Sigmoid colon (tissue), 7 donors: ENCODE measurements around the gene TMEM209. TPM values are rescaled to one million over a fixed set of nuclear protein-coding genes. Genes with fewer than 3 reads are reported as not detected.
"Not testable (repeated sequence)": the region's sequence is repeated elsewhere in the genome, so short reads cannot be mapped to it uniquely, and the experiment has no call there.

Source experiments
- DNase-seq: peaks from one replicate; pipeline ENCODE4 v3.0.0-alpha.2; 2019
- H3K27ac ChIP-seq, 4 donors: fragments of 200-600 bp; sonication (generic); one replicate each; pipeline ENCODE4 v1.5.1; 2016 to 2019; ENCODE audit warnings: mild to moderate bottlenecking in 1 of 4
- H3K27me3 ChIP-seq, 3 donors: fragments of 200-600 bp; sonication (generic); one replicate each; pipeline ENCODE4 v1.5.1; 2019; ENCODE audit warnings: mild to moderate bottlenecking in 1 of 3
- H3K36me3 ChIP-seq, 4 donors: fragments of 200-600 bp; sonication (generic); one replicate each; pipeline ENCODE4 v1.5.1; 2016 to 2019
- H3K4me1 ChIP-seq, 4 donors: fragments of 200-600 bp; sonication (generic); one replicate each; pipeline ENCODE4 v1.5.1; 2017 to 2019
- H3K4me3 ChIP-seq, 4 donors: fragments of 200-600 bp; sonication (generic); one replicate each; pipeline ENCODE4 v1.5.1; 2017 to 2019; ENCODE audit warnings: mild to moderate bottlenecking in 2 of 4, moderate library complexity in 1 of 4
- H3K9me3 ChIP-seq, 4 donors: fragments of 200-600 bp in 3 of 4; sonication (generic) in 3 of 4; one replicate each; pipeline versions ENCODE4 v1.5.1 to v1.6.1; 2013 to 2019
- EP300 ChIP-seq, 4 donors: sonication (generic); formaldehyde crosslinking; IDR thresholded peaks; one replicate each; pipeline ENCODE4 v1.6.1; 2017; ENCODE audit warnings: antibody characterized with exemption in 4 of 4
- POLR2A ChIP-seq, 2 donors: fragments of 450-650 bp; IDR thresholded peaks; one replicate each; pipeline ENCODE4 v1.6.1; 2016; ENCODE audit warnings: antibody characterized with exemption in 2 of 2, mild to moderate bottlenecking in 2 of 2, moderate library complexity in 2 of 2
- POLR2AphosphoS5 ChIP-seq, 4 donors: sonication (generic); formaldehyde crosslinking; IDR thresholded peaks; one replicate each; pipeline ENCODE4 v1.6.1; 2017; ENCODE audit warnings: antibody characterized with exemption in 4 of 4
- WGBS, 2 donors: extraction: QIAGEN DNeasy Blood & Tissue Kit; methylation state at CpG; one replicate each; pipeline ENCODE4 v1.1.7; 2013; 5-methylcytosine and 5-hydroxymethylcytosine counted together
- intact Hi-C: fragments of 100-400 bp; cut with DNase I; formaldehyde crosslinking; loops from one replicate; pipeline ENCODE4 v1.15.1; 2023
- polyA plus RNA-seq, 3 donors: library from polyadenylated mRNA; stranded (reverse); fragments of 200-250 nt; gene quantifications; one replicate each; pipeline ENCODE4 v1.2.3, GENCODE V29; 2013
- total RNA-seq, 4 donors: library from RNA; depleted of rRNA; stranded (reverse); fragments of >200 nt; gene quantifications; one replicate each; pipeline ENCODE4 v1.1.0, GENCODE V29; 2016
- TF ChIP-seq, protein P1 (sequence below), 4 experiments: fragments of 450-650 bp in 3 of 4; fragments of 200-600 bp in 1 of 4; IDR thresholded peaks; one replicate each; pipeline ENCODE4 v1.5.1; 2016 to 2019; ENCODE audit warnings: antibody characterized with exemption in 4 of 4, mild to moderate bottlenecking in 3 of 4, moderate library complexity in 2 of 4
- donor health status: healthy with polysubstance abuse.
- donor health status: Bipolar disorder and iron deficiency.
- donor health status: healthy.

Gene TMEM209
- total and polyA plus RNA-seq, 7 donors, result 3.0 to 9.9 (median 8.7) TPM

DNA sequence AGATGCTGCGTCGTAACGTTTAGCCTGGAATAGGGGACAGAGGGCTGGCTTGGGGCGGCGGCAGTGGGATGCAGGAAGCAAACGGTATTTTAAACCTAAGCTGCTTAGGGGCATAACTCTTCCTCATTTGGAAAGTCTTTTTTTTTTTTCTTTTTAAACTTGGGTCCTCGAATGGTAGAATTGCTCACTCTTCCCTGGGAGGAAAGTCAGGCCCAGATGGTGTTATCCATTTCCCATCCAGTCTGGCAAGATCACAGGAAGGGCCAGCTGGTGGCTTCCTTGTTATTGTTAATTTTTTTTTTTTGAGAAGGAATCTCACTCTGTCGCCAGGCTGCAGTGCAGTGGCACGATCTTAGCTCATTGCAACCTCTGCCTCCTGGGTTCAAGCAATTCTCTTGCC is 56.6 kb downstream of the TMEM209 start:
- TF ChIP-seq POLR2A (IDR thresholded peaks at IDR 0.05) (no peak), EP300 (IDR thresholded peaks at IDR 0.05) (no peak), POLR2AphosphoS5 (IDR thresholded peaks at IDR 0.05) (no peak)
- TF ChIP-seq, protein P1, sequence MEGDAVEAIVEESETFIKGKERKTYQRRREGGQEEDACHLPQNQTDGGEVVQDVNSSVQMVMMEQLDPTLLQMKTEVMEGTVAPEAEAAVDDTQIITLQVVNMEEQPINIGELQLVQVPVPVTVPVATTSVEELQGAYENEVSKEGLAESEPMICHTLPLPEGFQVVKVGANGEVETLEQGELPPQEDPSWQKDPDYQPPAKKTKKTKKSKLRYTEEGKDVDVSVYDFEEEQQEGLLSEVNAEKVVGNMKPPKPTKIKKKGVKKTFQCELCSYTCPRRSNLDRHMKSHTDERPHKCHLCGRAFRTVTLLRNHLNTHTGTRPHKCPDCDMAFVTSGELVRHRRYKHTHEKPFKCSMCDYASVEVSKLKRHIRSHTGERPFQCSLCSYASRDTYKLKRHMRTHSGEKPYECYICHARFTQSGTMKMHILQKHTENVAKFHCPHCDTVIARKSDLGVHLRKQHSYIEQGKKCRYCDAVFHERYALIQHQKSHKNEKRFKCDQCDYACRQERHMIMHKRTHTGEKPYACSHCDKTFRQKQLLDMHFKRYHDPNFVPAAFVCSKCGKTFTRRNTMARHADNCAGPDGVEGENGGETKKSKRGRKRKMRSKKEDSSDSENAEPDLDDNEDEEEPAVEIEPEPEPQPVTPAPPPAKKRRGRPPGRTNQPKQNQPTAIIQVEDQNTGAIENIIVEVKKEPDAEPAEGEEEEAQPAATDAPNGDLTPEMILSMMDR (IDR thresholded peaks at IDR 0.05), result no peak
- Histone ChIP-seq H3K36me3 (no peaks in the 10 kb centered on the region), H3K4me1 (peaks cover 0 to 4% (median 0%) of the 10 kb centered on the region in 4 donors), H3K9me3 (no peaks in the 10 kb centered on the region), H3K4me3 (no peak overlapping the region), H3K27ac (no peak overlapping the region), H3K27me3 (no peaks in the 10 kb centered on the region)
- WGBS, 2 donors, result 71 to 82% methylated on average over 9 of the region's 9 CpGs
- DNase-seq, result no peak
- intact Hi-C loops, result no loop called here

DNA sequence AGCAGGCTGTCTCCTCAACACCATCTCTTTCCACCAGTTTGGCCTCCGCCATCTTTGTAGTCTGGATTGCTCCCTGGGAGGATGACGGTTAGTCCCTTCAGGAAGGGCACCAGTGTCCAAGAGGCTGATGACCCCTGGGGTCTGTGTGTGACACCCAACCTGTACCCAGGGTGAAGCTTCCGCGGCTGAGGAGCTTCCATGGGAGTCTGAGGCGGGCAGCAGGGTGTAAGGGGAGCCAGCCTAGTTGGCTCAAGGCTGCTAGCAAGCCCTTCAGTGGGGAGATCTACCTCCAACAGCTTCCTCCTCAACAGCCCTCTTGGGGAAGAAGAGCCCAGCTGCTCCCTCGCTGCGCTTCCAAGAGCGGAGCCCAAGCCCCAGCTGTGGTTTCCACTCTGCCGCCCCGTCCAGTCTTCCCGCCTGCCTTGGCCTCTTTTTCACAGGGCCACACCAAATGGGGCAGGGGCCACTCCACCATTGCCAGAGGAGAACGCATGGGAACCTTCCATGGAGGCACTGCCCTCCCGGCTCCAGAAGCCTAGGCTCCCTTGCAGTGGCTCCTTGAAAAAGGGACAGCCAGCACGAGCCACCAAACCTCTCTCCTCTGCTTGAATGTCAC is 57.4 kb downstream of the TMEM209 start:
- H3K4me1 ChIP-seq, result peaks cover 0 to 4% (median 0%) of the 10 kb centered on the region in 4 donors
- no peak for TF ChIP-seq POLR2A (IDR thresholded peaks at IDR 0.05)
- TF ChIP-seq, protein P1 (IDR thresholded peaks at IDR 0.05), result no peak
- TF ChIP-seq EP300 (IDR thresholded peaks at IDR 0.05), result no peak
- no peak for TF ChIP-seq POLR2AphosphoS5 (IDR thresholded peaks at IDR 0.05)
- H3K36me3 ChIP-seq, result no peaks in the 10 kb centered on the region
- intact Hi-C loops, result no loop called here
- H3K27ac ChIP-seq, result no peak overlapping the region
- no peaks in the 10 kb centered on the region for H3K27me3 ChIP-seq
- H3K4me3 ChIP-seq, result no peak overlapping the region
- H3K9me3 ChIP-seq, result no peaks in the 10 kb centered on the region
- DNase-seq, result no peak
- 89 to 98% methylated on average over 14 of the region's 14 CpGs for WGBS, 2 donors

DNA sequence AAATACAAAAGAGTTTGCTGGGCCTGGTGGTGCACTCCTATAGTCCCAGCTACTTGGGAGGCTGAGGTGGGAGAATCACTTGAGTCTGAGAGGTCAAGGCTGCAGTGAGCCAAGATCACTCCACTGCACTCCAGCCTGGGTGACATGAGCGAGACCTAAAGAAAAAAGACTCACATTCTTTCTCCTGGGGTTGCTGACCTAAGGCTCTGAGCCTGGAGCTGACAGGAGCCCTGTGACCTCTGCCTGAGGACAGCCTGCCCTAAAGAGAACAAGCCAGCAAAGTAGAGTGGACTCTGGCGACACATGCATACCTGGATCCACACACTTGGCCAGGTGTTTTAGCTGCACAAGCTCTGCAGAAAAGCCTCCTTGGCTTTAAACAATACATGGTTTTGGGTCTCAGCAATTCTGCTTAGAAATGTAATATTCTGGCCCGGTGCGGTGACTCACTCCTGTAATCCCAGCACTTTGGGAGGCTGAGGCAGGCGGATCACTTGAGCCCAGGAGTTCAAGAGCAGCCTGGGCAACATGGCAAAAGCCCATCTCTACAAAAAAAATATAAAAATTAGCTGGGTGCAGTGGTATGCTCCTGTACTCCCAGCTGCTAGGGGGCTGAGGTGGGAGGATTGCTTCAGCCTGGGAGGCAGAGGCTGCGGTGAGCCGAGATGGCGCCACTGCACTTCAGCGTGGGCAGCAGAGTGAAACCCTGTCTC is 58.4 kb downstream of the TMEM209 start:
- Histone ChIP-seq H3K36me3 (no peaks in the 10 kb centered on the region), H3K4me1 (peaks cover 0 to 6% (median 4%) of the 10 kb centered on the region in 4 donors), H3K4me3 (no peak overlapping the region), H3K27ac (no peak overlapping the region), H3K9me3 (no peaks in the 10 kb centered on the region), H3K27me3 (no peaks in the 10 kb centered on the region)
- no peak for DNase-seq
- intact Hi-C loops, result no loop called here
- TF ChIP-seq POLR2AphosphoS5 (IDR thresholded peaks at IDR 0.05), result no peak
- TF ChIP-seq, protein P1 (IDR thresholded peaks at IDR 0.05), result no peak
- no peak for TF ChIP-seq EP300 (IDR thresholded peaks at IDR 0.05)
- no peak for TF ChIP-seq POLR2A (IDR thresholded peaks at IDR 0.05)
- WGBS, 2 donors, result 96% methylated on average over 9 of the region's 9 CpGs

DNA sequence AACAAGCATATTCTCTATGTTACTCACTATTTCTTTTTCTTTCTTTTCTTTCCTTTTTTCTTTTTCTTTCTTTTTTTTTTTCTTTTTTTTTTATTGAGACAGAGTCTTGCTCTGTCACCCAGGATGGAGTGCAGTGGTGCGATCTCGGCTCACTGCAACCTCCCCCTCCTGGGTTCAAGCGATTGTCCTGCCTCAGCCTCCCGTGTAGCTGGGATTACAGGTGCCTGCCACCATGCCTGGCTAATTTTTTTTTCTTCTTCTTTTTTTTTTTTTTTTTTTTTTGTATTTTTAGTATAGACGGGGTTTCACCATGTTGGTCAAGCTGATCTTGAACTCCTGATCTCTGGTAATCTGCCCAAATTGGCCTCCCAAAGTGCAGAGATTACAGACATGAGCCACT is 59.1 kb downstream of the TMEM209 start:
- peaks cover 0 to 13% (median 8%) of the 10 kb centered on the region in 4 donors for H3K4me1 ChIP-seq
- WGBS, 2 donors, result 85 to 94% methylated on average over 5 of the region's 5 CpGs
- DNase-seq, intact Hi-C loops, H3K4me3 ChIP-seq, H3K27me3 ChIP-seq, H3K36me3 ChIP-seq, H3K27ac ChIP-seq, H3K9me3 ChIP-seq: not testable (repeated sequence)

DNA sequence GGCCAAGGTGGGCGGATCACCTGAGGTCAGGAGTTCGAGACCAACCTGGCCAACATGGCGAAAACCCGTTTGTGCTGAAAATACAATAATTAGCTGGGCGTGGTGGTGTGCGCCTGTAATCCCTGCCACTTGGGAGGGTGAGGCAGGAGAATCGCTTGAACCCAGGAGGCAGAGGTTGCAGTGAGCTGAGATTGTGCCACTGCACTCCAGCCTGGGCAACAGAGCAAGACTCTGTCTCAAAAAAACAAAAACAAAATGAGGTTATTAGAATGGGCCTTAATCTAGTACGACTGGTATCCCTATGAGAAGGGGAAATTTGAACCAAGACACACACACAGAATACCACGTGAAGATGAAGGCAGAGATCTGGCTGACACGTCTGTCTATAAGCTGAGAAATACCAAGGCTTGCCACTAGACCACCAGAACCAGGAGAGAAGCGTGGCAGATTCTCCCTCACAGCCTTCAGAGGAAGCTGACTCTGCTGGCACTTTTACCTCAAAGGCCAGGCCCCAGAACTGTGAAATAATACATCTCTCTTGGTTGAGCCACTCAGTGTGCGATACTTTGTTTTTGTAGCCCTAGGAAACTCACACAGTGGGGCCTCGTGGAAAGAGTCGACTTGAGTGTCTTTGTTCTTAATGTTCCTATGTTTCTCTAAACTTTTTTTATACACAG is 59.6 kb downstream of the TMEM209 start:
- no peaks in the 10 kb centered on the region for H3K27me3 ChIP-seq
- no peaks in the 10 kb centered on the region for H3K36me3 ChIP-seq
- H3K4me1 ChIP-seq, result peaks cover 0 to 19% (median 14%) of the 10 kb centered on the region in 4 donors
- DNase-seq, result no peak
- H3K9me3 ChIP-seq, result no peaks in the 10 kb centered on the region
- TF ChIP-seq EP300 (IDR thresholded peaks at IDR 0.05) (no peak), POLR2A (IDR thresholded peaks at IDR 0.05) (no peak), POLR2AphosphoS5 (IDR thresholded peaks at IDR 0.05) (no peak)
- TF ChIP-seq, protein P1 (IDR thresholded peaks at IDR 0.05), result no peak
- intact Hi-C loops, result no loop called here
- H3K4me3 ChIP-seq, result no peak overlapping the region
- H3K27ac ChIP-seq, result no peak overlapping the region
- 63 to 84% methylated on average over 14 of the region's 14 CpGs for WGBS, 2 donors
